Measurements from ENCODE around the gene PCGF2. TPM values are rescaled to one million over a fixed set of nuclear protein-coding genes. Genes with fewer than 3 reads are reported as not detected.

The PCGF2 gene
- total and polyA plus RNA-seq, 2 of the 8 experiments (the other 6 are each of a cell fraction or from before 2014, with no cell fraction given): 42.1 to 93.3 TPM

DNA sequence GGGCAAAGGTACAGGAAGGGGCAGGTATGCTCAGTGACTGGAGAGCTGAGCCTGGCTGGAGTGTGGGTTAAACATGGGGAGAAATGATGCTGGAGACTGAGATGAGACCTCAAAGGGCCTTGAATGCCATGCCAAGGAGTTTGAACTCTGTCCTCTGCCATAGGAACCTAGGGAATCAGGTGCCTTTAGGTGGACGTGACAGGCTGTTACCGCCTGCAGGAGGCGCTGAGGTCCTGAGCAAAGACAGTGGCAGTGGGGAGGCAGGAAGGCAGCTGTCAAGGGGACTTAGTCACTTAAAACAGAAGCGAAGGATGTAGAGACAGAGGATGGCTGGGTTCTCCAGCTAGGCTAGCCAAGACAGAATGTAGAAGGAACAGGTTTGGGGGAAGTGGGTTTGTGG, 13.5 kb upstream of the PCGF2 start:
- no peak for FAIRE-seq
- no peak overlapping the region for H4K91ac ChIP-seq (replicated peaks; ENCODE audit: insufficient read length, low read length)
- no peak overlapping the region for H2BK5ac ChIP-seq (ENCODE audit: low read depth, low read length)
- H3K79me1 ChIP-seq (ENCODE audit: low read depth, low read length): no peaks in the 10 kb centered on the region
- no peaks in the 10 kb centered on the region for H3K79me2 ChIP-seq (ENCODE audit: control insufficient read depth in 1 of 2, insufficient read depth in 2 of 2, low read length in 2 of 2)
- H3K4me1 ChIP-seq (replicated peaks in 1 of 4; ENCODE audit: control insufficient read depth in 3 of 4, insufficient read depth in 4 of 4, low read length in 3 of 4): no peaks in the 10 kb centered on the region
- H3K9ac ChIP-seq (replicated peaks in 1 of 4; ENCODE audit: extremely low read depth in 1 of 4, low read depth in 3 of 4, low read length in 3 of 4): no peak overlapping the region
- no peaks in the 10 kb centered on the region for H3K9me3 ChIP-seq (ENCODE audit: insufficient read depth in 2 of 2, low read depth in 1 of 2, low read length in 1 of 2)
- H3K23ac ChIP-seq (ENCODE audit: insufficient read length): no peak overlapping the region
- no peaks in the 10 kb centered on the region for H3K23me2 ChIP-seq (ENCODE audit: low read depth, low read length)
- no peak overlapping the region for H3K4me3 ChIP-seq (ENCODE audit: extremely low read depth in 1 of 4, insufficient read depth in 2 of 4, low read depth in 3 of 4, low read length in 4 of 4)
- H2BK120ac ChIP-seq (replicated peaks; ENCODE audit: low read depth, low read length): no peak overlapping the region
- H3K56ac ChIP-seq (replicated peaks; ENCODE audit: insufficient read length, low read depth, low read length): no peak overlapping the region
- no peak overlapping the region for H3K14ac ChIP-seq (ENCODE audit: insufficient read length)
- no peak overlapping the region for H4K8ac ChIP-seq (ENCODE audit: extremely low read depth, insufficient read depth, low read length)
- peak in 1 of 2 experiments; percentile 75 for DNase-seq (ENCODE audit: low read depth in 1 of 2, low spot score in 2 of 2)
- H3K27me3 ChIP-seq (replicated peaks in 1 of 4; ENCODE audit: control insufficient read depth in 3 of 4, extremely low read depth in 1 of 4, insufficient read depth in 3 of 4, low read length in 3 of 4): no peaks in the 10 kb centered on the region
- H2BK15ac ChIP-seq (ENCODE audit: low read length): no peak overlapping the region
- no peak overlapping the region for H2AFZ ChIP-seq (ENCODE audit: low read length)
- no peak overlapping the region for H2BK20ac ChIP-seq (ENCODE audit: low read length)
- WGBS, 2 experiments (ENCODE audit: extremely low coverage in 1 of 2, insufficient coverage in 1 of 2, insufficient read length in 1 of 2, insufficient replicate concordance in 2 of 2, low coverage in 1 of 2, low lambda C conversion rate in 2 of 2, missing lambda C conversion rate in 1 of 2): 55% methylated on average over 4 of the region's 4 CpGs; no CpG with 5 or more reads in 1 of the 2 experiments
- ChIA-PET POLR2A (ENCODE audit: partially characterized antibody) (interaction anchor here (0.7 to 2.9 kb wide), 9 partner anchors 9 to 91 kb away, joined by 3 to 8 read pairs (median 4); partner anchors contain the start of gene PSMB3), CTCF (ENCODE audit: partially characterized antibody) (interaction anchor here (0.6 to 2.4 kb wide), 29 partner anchors 9 to 438 kb away, joined by 3 to 11 read pairs (median 3); partner anchors contain the start of gene PSMB3)
- peaks cover 0 to 4% of the 10 kb centered on the region in 2 experiments for H4K20me1 ChIP-seq (replicated peaks in 1 of 2; ENCODE audit: control insufficient read depth in 1 of 2, insufficient read depth in 2 of 2, low read length in 2 of 2)
- H3K4me2 ChIP-seq (ENCODE audit: insufficient read depth in 1 of 2, low read depth in 2 of 2, low read length in 2 of 2): no peak overlapping the region
- H3K18ac ChIP-seq (ENCODE audit: extremely low read depth, low read length): no peak overlapping the region
- H3K27ac ChIP-seq (ENCODE audit: low read depth, low read length): no peak overlapping the region
- no peak overlapping the region for H3K4ac ChIP-seq (replicated peaks; ENCODE audit: insufficient read length, low read depth, low read length)
- no peak overlapping the region for H2AK5ac ChIP-seq (ENCODE audit: low read depth, low read length)
- H2BK12ac ChIP-seq (ENCODE audit: low read depth, low read length): no peak overlapping the region
- H3K36me3 ChIP-seq (ENCODE audit: control insufficient read depth in 2 of 4, insufficient read depth in 4 of 4, low read length in 3 of 4): peaks cover 18 to 48% (median 38%) of the 10 kb centered on the region in 4 experiments
- H4K5ac ChIP-seq (ENCODE audit: insufficient read length, low read depth, low read length): no peak overlapping the region
- TF ChIP-seq CTBP2 (IDR thresholded peaks at IDR 0.05; ENCODE audit: borderline replicate concordance, insufficient read depth, insufficient read length, low read length) (no peak), GABPA (IDR thresholded peaks at IDR 0.05; ENCODE audit: borderline replicate concordance, insufficient read depth, low read length) (no peak), RAD21 (IDR thresholded peaks at IDR 0.05 in 1 of 2, conservative IDR thresholded peaks at IDR 0.05 in 1 of 2; ENCODE audit: low read depth in 2 of 2, low read length in 2 of 2) (peak; percentile 82 to 85), EZH2 (IDR thresholded peaks at IDR 0.05; ENCODE audit: low read depth, low read length, severe bottlenecking) (no peak), SIN3A (conservative IDR thresholded peaks at IDR 0.05 in 1 of 2, IDR thresholded peaks at IDR 0.05 in 1 of 2; ENCODE audit: low read depth in 1 of 2, low read length in 2 of 2) (peak in 1 of 2 experiments; percentile 95; a peak in 3 of 4 replicates), TAF7 (optimal IDR thresholded peaks at IDR 0.05; ENCODE audit: borderline replicate concordance, low read depth, low read length) (no peak), SP2 (IDR thresholded peaks at IDR 0.05; ENCODE audit: low read length) (no peak), ZNF274 (IDR thresholded peaks at IDR 0.05; ENCODE audit: borderline replicate concordance, extremely low read depth, low read length) (no peak), KDM4A (IDR thresholded peaks at IDR 0.05; ENCODE audit: low read depth, low read length, severe bottlenecking) (no peak), BRCA1 (IDR thresholded peaks at IDR 0.05; ENCODE audit: low read depth, low read length) (no peak), TEAD4 (IDR thresholded peaks at IDR 0.05; ENCODE audit: low read depth, low read length) (no peak)
- TF ChIP-seq, protein P1, sequence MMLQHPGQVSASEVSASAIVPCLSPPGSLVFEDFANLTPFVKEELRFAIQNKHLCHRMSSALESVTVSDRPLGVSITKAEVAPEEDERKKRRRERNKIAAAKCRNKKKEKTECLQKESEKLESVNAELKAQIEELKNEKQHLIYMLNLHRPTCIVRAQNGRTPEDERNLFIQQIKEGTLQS (IDR thresholded peaks at IDR 0.05; ENCODE audit: insufficient read depth, low read depth, low read length): no peak
